Loucy (cell line): ENCODE data around the gene KRIT1.

ENCODE experiments used
- EZH2phosphoT487 ChIP-seq: fragments of 200-600 bp; IDR thresholded peaks from 2 replicates; pipeline ENCODE4 v1.6.1; 2018; ENCODE audit warnings: antibody characterized with exemption, mild to moderate bottlenecking, moderate library complexity, borderline replicate concordance
- TF ChIP-seq, protein P1 (sequence below): fragments of 200-600 bp; sonication (generic); conservative IDR thresholded peaks from 2 replicates; pipeline ENCODE4 v1.5.1; 2014; ENCODE audit warnings: mild to moderate bottlenecking, antibody characterized with exemption, low read length

- TF ChIP-seq, protein P1, sequence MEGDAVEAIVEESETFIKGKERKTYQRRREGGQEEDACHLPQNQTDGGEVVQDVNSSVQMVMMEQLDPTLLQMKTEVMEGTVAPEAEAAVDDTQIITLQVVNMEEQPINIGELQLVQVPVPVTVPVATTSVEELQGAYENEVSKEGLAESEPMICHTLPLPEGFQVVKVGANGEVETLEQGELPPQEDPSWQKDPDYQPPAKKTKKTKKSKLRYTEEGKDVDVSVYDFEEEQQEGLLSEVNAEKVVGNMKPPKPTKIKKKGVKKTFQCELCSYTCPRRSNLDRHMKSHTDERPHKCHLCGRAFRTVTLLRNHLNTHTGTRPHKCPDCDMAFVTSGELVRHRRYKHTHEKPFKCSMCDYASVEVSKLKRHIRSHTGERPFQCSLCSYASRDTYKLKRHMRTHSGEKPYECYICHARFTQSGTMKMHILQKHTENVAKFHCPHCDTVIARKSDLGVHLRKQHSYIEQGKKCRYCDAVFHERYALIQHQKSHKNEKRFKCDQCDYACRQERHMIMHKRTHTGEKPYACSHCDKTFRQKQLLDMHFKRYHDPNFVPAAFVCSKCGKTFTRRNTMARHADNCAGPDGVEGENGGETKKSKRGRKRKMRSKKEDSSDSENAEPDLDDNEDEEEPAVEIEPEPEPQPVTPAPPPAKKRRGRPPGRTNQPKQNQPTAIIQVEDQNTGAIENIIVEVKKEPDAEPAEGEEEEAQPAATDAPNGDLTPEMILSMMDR, result no peak
- TF ChIP-seq EZH2phosphoT487, result no peak
Measured at GRCh38 chr7:92251181-92251580, 5.5 kb upstream of the KRIT1 start.
